ENCODE data around the gene NEK10. TPM values are rescaled to one million over a fixed set of nuclear protein-coding genes. Genes with fewer than 3 reads are reported as not detected.

NEK10 gene
- total RNA-seq, 6 experiments from 2014 or later: 5.2 to 9.5 (median 6.5) TPM

DNA sequence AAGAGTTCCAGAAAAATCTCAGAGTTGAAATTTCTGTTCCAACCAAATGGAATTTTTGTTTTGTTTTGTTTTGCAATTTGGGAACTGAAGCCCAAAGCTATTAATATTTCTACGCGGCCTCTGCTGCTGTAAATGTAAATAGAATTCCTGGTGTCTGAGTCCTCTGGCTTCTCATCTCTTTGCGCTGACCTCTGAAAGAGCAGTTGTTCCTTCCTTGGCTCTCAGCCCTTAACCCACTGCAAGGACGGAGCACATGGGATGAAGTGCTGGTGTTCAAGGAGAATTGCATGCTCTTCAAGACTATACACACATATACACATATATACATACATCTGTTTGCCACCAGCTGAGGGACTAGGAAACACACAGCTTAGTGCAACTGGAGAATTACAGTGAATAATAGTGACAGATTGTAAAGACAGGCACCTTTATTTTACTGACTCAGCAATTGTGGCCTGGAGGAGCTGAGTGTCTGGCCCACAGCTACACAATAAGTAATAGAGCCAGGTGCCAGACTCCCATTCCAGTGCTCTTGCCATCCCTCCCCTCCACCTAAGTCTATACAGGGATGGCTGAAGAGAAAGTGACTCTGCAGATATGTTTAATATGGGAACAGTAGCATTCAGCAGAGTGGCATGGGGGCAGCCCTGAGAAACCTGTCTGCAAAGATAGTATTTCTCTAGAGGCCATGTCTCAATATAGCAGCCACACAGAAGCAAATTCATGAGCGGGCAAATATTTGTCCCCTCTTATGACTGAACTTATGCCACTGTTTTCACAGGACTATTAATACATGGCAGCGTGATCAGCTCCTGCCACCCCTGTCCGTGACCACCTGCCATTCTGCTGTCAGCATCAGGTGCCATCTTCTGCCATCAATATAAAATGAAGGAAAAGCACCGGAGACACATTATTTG, 42.3 kb downstream of the NEK10 start:
- Mint-ChIP-seq H3K36me3 (ENCODE audit: low read depth) (peaks cover 44% of the 10 kb centered on the region), H3K27ac (peak overlapping the region; percentile 90), H3K9me3 (peaks cover 4% of the 10 kb centered on the region; the same call in 1 of the 2 replicates), H3K4me3 (peak overlapping the region; percentile 58), H3K4me1 (ENCODE audit: low read depth) (peaks cover 65% of the 10 kb centered on the region), H3K27me3 (ENCODE audit: insufficient read depth) (peaks cover 1% of the 10 kb centered on the region)
- TF ChIP-seq, protein P1, sequence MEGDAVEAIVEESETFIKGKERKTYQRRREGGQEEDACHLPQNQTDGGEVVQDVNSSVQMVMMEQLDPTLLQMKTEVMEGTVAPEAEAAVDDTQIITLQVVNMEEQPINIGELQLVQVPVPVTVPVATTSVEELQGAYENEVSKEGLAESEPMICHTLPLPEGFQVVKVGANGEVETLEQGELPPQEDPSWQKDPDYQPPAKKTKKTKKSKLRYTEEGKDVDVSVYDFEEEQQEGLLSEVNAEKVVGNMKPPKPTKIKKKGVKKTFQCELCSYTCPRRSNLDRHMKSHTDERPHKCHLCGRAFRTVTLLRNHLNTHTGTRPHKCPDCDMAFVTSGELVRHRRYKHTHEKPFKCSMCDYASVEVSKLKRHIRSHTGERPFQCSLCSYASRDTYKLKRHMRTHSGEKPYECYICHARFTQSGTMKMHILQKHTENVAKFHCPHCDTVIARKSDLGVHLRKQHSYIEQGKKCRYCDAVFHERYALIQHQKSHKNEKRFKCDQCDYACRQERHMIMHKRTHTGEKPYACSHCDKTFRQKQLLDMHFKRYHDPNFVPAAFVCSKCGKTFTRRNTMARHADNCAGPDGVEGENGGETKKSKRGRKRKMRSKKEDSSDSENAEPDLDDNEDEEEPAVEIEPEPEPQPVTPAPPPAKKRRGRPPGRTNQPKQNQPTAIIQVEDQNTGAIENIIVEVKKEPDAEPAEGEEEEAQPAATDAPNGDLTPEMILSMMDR (IDR thresholded peaks at IDR 0.05): no peak
- peak; percentile 92 for DNase-seq

DNA sequence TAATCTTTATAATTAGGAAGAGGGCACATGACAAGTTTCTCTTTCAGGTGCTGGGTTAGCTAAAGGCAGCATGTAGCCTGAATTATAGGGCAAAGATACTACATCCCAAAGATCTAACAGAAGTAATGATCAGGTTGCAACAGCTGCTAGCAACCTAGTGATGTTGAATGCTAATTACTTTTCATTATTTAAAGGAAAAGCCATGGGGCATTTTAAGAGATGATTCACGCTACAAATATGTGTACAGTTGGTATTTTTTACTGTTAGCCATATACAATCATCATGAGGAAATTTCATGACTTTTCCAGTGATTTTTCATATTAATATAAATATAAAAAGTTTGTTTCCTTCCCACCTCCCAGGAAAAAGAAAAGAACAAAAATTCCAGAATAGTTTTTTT, 43.0 kb downstream of the NEK10 start:
- peaks cover 44% of the 10 kb centered on the region for H3K36me3 Mint-ChIP-seq (ENCODE audit: low read depth)
- H3K4me3 Mint-ChIP-seq: peak overlapping the region; percentile 68
- H3K27me3 Mint-ChIP-seq (ENCODE audit: insufficient read depth): peaks cover 1% of the 10 kb centered on the region
- H3K4me1 Mint-ChIP-seq (ENCODE audit: low read depth): peaks cover 65% of the 10 kb centered on the region
- peak overlapping the region; percentile 94 for H3K27ac Mint-ChIP-seq
- TF ChIP-seq, protein P1 (IDR thresholded peaks at IDR 0.05): no peak
- DNase-seq: peak; percentile 55
- H3K9me3 Mint-ChIP-seq: peaks cover 4% of the 10 kb centered on the region; the same call in 1 of the 2 replicates

DNA sequence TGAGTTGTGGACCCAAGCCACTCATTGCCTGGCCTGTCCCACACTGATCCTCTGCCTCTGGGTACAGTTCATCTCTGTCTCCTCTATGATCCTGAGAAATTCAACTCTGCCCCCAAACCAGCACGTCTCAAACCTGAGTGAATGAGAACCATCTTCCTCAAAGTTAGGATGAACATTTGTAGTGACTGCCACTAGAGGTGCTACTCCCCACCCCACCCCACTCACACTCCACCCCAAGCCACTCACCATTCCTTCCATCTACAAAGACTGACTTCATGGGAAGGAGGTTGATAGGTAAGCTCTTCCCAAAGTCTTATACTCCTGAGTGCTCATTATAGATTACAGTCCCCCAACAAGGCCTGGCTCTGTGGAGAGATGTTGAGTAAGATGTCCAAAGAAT, 43.8 kb downstream of the NEK10 start:
- H3K27me3 Mint-ChIP-seq (ENCODE audit: insufficient read depth): peaks cover 1% of the 10 kb centered on the region; the same call in 1 of the 2 replicates
- peaks cover 45% of the 10 kb centered on the region for H3K36me3 Mint-ChIP-seq (ENCODE audit: low read depth)
- TF ChIP-seq, protein P1 (IDR thresholded peaks at IDR 0.05): peak; percentile 61
- DNase-seq: no peak
- H3K4me1 Mint-ChIP-seq (ENCODE audit: low read depth): peaks cover 65% of the 10 kb centered on the region
- H3K4me3 Mint-ChIP-seq: peak overlapping the region; percentile 68
- peaks cover 4% of the 10 kb centered on the region; the same call in 1 of the 2 replicates for H3K9me3 Mint-ChIP-seq
- H3K27ac Mint-ChIP-seq: peak overlapping the region; percentile 94

DNA sequence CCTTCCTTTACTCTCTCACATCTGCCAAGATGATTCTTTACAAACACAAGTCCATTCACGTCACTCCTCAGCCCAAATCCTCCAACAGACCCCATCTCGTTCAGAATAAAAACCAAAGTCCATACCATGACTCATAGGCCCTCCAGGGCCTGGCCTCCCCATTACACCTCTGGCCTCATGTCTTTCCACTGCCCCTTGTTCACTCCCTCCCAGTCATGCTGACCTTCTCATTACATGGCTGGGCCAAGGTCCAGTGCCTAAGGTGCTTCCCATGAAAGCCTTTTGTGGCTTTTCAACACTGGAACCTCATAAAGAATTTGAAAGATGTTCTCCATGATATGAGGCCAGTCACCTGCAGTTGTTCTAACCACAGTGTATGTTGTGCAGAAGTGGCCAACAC, 44.5 kb downstream of the NEK10 start:
- Mint-ChIP-seq H3K27me3 (ENCODE audit: insufficient read depth) (peaks cover 1% of the 10 kb centered on the region; the same call in 1 of the 2 replicates), H3K4me3 (peak overlapping the region; percentile 14), H3K4me1 (ENCODE audit: low read depth) (peaks cover 69% of the 10 kb centered on the region)

DNA sequence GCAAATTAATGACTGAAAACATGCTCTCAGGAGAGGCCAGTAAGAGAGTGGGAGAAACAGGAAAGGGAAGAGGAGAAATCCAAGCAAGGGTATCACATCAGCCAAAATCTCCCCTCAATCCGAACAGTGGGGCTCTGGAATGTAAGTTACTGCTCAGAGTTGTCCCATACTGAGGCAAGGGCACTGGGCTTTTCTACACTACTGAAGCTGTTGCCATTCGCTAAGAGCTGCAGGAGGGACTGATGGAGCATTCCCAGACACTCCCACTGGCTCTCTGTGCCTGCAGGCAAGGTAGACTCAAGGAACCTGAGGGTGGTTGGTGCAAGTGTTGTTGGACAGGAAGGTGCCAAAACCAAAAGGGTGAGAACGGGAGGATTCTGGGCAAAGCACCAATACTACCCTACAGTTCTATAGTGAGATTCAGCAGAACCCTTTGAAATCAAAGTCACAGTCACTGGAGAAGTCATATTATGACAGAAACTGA, 46.1 kb downstream of the NEK10 start:
- Mint-ChIP-seq H3K4me1 (ENCODE audit: low read depth) (peaks cover 66% of the 10 kb centered on the region), H3K9me3 (no peaks in the 10 kb centered on the region), H3K36me3 (ENCODE audit: low read depth) (peaks cover 38% of the 10 kb centered on the region), H3K27ac (no peak overlapping the region; the same call in 1 of the 2 replicates), H3K27me3 (ENCODE audit: insufficient read depth) (0 out of 2 replicates have a peak, but pooled peaks cover 1% of the 10 kb centered on the region), H3K4me3 (no peak overlapping the region)
- DNase-seq: no peak
- TF ChIP-seq, protein P1 (IDR thresholded peaks at IDR 0.05): no peak

More for the DNA sequence above, 44.5 kb downstream of the NEK10 start:
- H3K36me3 Mint-ChIP-seq (ENCODE audit: low read depth): peaks cover 45% of the 10 kb centered on the region
- no peak for DNase-seq
- TF ChIP-seq, protein P1 (IDR thresholded peaks at IDR 0.05): no peak
- peak overlapping the region; percentile 94 for H3K27ac Mint-ChIP-seq
- H3K9me3 Mint-ChIP-seq: peaks cover 4% of the 10 kb centered on the region; the same call in 1 of the 2 replicates
